Tibial artery (tissue), 4 donors: ENCODE measurements around the gene SRD5A2.

Experiments
- DNase-seq, 2 donors: peaks; one replicate each; pipeline ENCODE4 v3.0.0-alpha.2; 2019
- H3K27ac ChIP-seq, 2 donors: fragments of 200-600 bp; sonication (generic) in 1 of 2; 1 replicate in 1 of 2; 2 replicates in 1 of 2; pipeline ENCODE4 v1.5.1; 2018 to 2019; ENCODE audit warnings: mild to moderate bottlenecking in 1 of 2
- H3K27me3 ChIP-seq, 2 donors: fragments of 200-600 bp; sonication (generic) in 1 of 2; one replicate each; pipeline versions ENCODE4 v1.5.1 to v1.6.0; 2016 to 2019
- H3K36me3 ChIP-seq, 3 donors: fragments of 200-600 bp; sonication (generic) in 2 of 3; one replicate each; pipeline ENCODE4 v1.5.1; 2016 to 2019; ENCODE audit warnings: mild to moderate bottlenecking in 2 of 3
- H3K4me1 ChIP-seq, 4 donors: fragments of 200-600 bp; sonication (generic) in 2 of 4; 1 replicate in 3 of 4; 2 replicates in 1 of 4; pipeline ENCODE4 v1.5.1; 2016 to 2019
- H3K4me3 ChIP-seq, 2 donors: fragments of 200-600 bp; sonication (generic) in 1 of 2; 1 replicate in 1 of 2; 2 replicates in 1 of 2; pipeline ENCODE4 v1.5.1; 2018 to 2019; ENCODE audit warnings: mild to moderate bottlenecking in 2 of 2
- H3K9me3 ChIP-seq, 3 donors: fragments of 200-600 bp; sonication (generic) in 1 of 3; one replicate each; pipeline ENCODE4 v1.5.1; 2016 to 2019
- CTCF ChIP-seq, 2 experiments: fragments of 200-600 bp in 1 of 2; fragments of 450-650 bp in 1 of 2; IDR thresholded peaks; one replicate each; pipeline ENCODE4 v1.5.1; 2017 to 2019; ENCODE audit warnings: antibody characterized with exemption in 2 of 2, mild to moderate bottlenecking in 1 of 2, moderate library complexity in 1 of 2
- intact Hi-C: fragments of 100-400 bp; cut with DNase I; formaldehyde crosslinking; loops from one replicate; pipeline ENCODE4 v1.15.0; 2023; ENCODE audit warnings: low total_unique reads

SRD5A2 gene

GRCh38 chr2:31563273-31563839 is 17.4 kb downstream of the SRD5A2 start:
- H3K27me3 ChIP-seq: no peaks in the 10 kb centered on the region
- H3K36me3 ChIP-seq: no peaks in the 10 kb centered on the region
- no peak overlapping the region for H3K27ac ChIP-seq
- no peak overlapping the region for H3K4me3 ChIP-seq
- no peak for TF ChIP-seq CTCF (IDR thresholded peaks at IDR 0.05)
- no peaks in the 10 kb centered on the region for H3K9me3 ChIP-seq
- intact Hi-C loops: no loop called here
- no peaks in the 10 kb centered on the region for H3K4me1 ChIP-seq
- DNase-seq: no peak

- H3K9me3 ChIP-seq: no peaks in the 10 kb centered on the region
- H3K27me3 ChIP-seq: no peaks in the 10 kb centered on the region
- no peak for TF ChIP-seq CTCF (IDR thresholded peaks at IDR 0.05)
- intact Hi-C loops: no loop called here
- no peak overlapping the region for H3K4me3 ChIP-seq
- H3K27ac ChIP-seq: no peak overlapping the region
- H3K36me3 ChIP-seq: no peaks in the 10 kb centered on the region
- H3K4me1 ChIP-seq: no peaks in the 10 kb centered on the region
- DNase-seq: no peak
Observed at GRCh38 chr2:31561823-31562222, 18.9 kb downstream of the SRD5A2 start.

GRCh38 chr2:31558401-31559295 is 22.1 kb downstream of the SRD5A2 start:
- Histone ChIP-seq H3K27me3 (no peaks in the 10 kb centered on the region), H3K4me1 (no peaks in the 10 kb centered on the region), H3K36me3 (no peaks in the 10 kb centered on the region), H3K9me3 (peaks cover 0 to 9% (median 6%) of the 10 kb centered on the region in 3 donors), H3K4me3 (no peak overlapping the region), H3K27ac (no peak overlapping the region)
- no peak for TF ChIP-seq CTCF (IDR thresholded peaks at IDR 0.05)
- intact Hi-C loops: no loop called here
- no peak for DNase-seq

GRCh38 chr2:31556940-31557339 is 23.8 kb downstream of the SRD5A2 start:
- DNase-seq: no peak
- no peaks in the 10 kb centered on the region for H3K27me3 ChIP-seq
- intact Hi-C loops: no loop called here
- no peak overlapping the region for H3K27ac ChIP-seq
- H3K4me1 ChIP-seq: no peaks in the 10 kb centered on the region
- H3K9me3 ChIP-seq: peaks cover 4 to 21% (median 14%) of the 10 kb centered on the region in 3 donors
- H3K36me3 ChIP-seq: no peaks in the 10 kb centered on the region
- no peak overlapping the region for H3K4me3 ChIP-seq
- no peak for TF ChIP-seq CTCF (IDR thresholded peaks at IDR 0.05)

- peaks cover 4 to 21% (median 17%) of the 10 kb centered on the region in 3 donors for H3K9me3 ChIP-seq
- TF ChIP-seq CTCF (IDR thresholded peaks at IDR 0.05): no peak
Observed at GRCh38 chr2:31555967-31556706, 24.6 kb downstream of the SRD5A2 start.

More at GRCh38 chr2:31555967-31556706, 24.6 kb downstream of the SRD5A2 start:
- Histone ChIP-seq H3K27ac (no peak overlapping the region), H3K36me3 (no peaks in the 10 kb centered on the region), H3K27me3 (no peaks in the 10 kb centered on the region), H3K4me3 (no peak overlapping the region), H3K4me1 (no peaks in the 10 kb centered on the region)
- no peak for DNase-seq
- intact Hi-C loops: no loop called here
